Common myeloid progenitor, CD34-positive (primary cell): ENCODE data around the gene CLMN.

Experiments
- CTCF ChIA-PET: fragments of 350-600 bp; sonication (Branson Sonifier 250); formaldehyde crosslinking; loops from one replicate; lab custom pipeline; 2021; ENCODE audit warnings: antibody characterized with exemption; lab: Charles Lee
- POLR2A ChIA-PET: fragments of 350-600 bp; sonication (Branson Sonifier 250); formaldehyde crosslinking; loops from one replicate; lab custom pipeline; 2021; ENCODE audit warnings: antibody characterized with exemption; lab: Charles Lee
- DNase-seq, 3 donors: peaks; one replicate each; pipeline versions ENCODE4 v3.0.0 to v3.0.0-alpha.2; 2013
- H3K27ac ChIP-seq, 2 experiments: 1 replicate in 1 of 2; 2 replicates in 1 of 2; pipeline ENCODE4 v1.7.0; 2013; ENCODE audit warnings: inconsistent platforms in 2 of 2, low read length in 2 of 2, mild to moderate bottlenecking in 2 of 2, low read depth in 1 of 2, moderate library complexity in 1 of 2; ENCODE audit not compliant: severe bottlenecking in 2 of 2, insufficient read depth in 1 of 2, poor library complexity in 1 of 2
- H3K27me3 ChIP-seq, 5 experiments: replicated peaks in 2 of 5; 1 replicate in 3 of 5; 2 replicates in 2 of 5; pipeline versions ENCODE4 v1.6.1 to v1.7.0; 2013; ENCODE audit warnings: low read length in 4 of 5, mild to moderate bottlenecking in 2 of 5, moderate library complexity in 2 of 5, inconsistent platforms in 1 of 5; ENCODE audit not compliant: insufficient read depth in 5 of 5, control insufficient read depth in 4 of 5
- H3K36me3 ChIP-seq, 4 experiments: 1 replicate in 2 of 4; 2 replicates in 2 of 4; pipeline versions ENCODE4 v1.6.1 to v1.7.0; 2013; ENCODE audit warnings: low read length in 3 of 4, control low read depth in 1 of 4, mild to moderate bottlenecking in 1 of 4; ENCODE audit not compliant: control insufficient read depth in 4 of 4, insufficient read depth in 4 of 4
- H3K4me1 ChIP-seq, 4 experiments: 1 replicate in 3 of 4; 2 replicates in 1 of 4; pipeline versions ENCODE4 v1.6.1 to v1.7.1; 2013; ENCODE audit warnings: low read length in 3 of 4, mild to moderate bottlenecking in 3 of 4, control low read depth in 1 of 4, inconsistent platforms in 1 of 4, moderate library complexity in 1 of 4; ENCODE audit not compliant: control insufficient read depth in 4 of 4, insufficient read depth in 4 of 4; ENCODE audit errors: control extremely low read depth in 1 of 4
- H3K4me3 ChIP-seq, 7 experiments: 1 replicate in 4 of 7; 2 replicates in 3 of 7; pipeline versions ENCODE4 v1.5.1 to v1.7.0; 2013; ENCODE audit warnings: mild to moderate bottlenecking in 7 of 7, low read length in 6 of 7, moderate library complexity in 6 of 7, inconsistent platforms in 2 of 7, low read depth in 2 of 7, control low read depth in 1 of 7; ENCODE audit not compliant: insufficient read depth in 4 of 7, control insufficient read depth in 1 of 7; ENCODE audit errors: extremely low read depth in 1 of 7
- H3K9me3 ChIP-seq, 5 experiments: 1 replicate in 4 of 5; 2 replicates in 1 of 5; pipeline versions ENCODE4 v1.6.1 to v1.7.1; 2013; ENCODE audit warnings: low read length in 4 of 5, mild to moderate bottlenecking in 2 of 5, inconsistent platforms in 1 of 5, low read depth in 1 of 5, moderate library complexity in 1 of 5; ENCODE audit not compliant: control insufficient read depth in 4 of 5, insufficient read depth in 2 of 5; ENCODE audit errors: control extremely low read depth in 1 of 5
- WGBS: methylation state at CpG from one replicate; pipeline ENCODE4 v1.1.5; 2013; ENCODE audit not compliant: insufficient coverage; 5-methylcytosine and 5-hydroxymethylcytosine counted together

Gene CLMN

GRCh38 chr14:95305940-95306339 is 13.8 kb downstream of the CLMN start:
- Histone ChIP-seq H3K4me1 (no peaks in the 10 kb centered on the region), H3K9me3 (peaks cover 0 to 2% (median 0%) of the 10 kb centered on the region in 5 experiments), H3K4me3 (no peak overlapping the region), H3K27ac (no peak overlapping the region), H3K36me3 (no peaks in the 10 kb centered on the region), H3K27me3 (peaks cover 0 to 12% (median 0%) of the 10 kb centered on the region in 5 experiments)
- WGBS = 63% methylated on average over 4 of the region's 4 CpGs
- POLR2A ChIA-PET = no interaction called here
- DNase-seq = no peak
- CTCF ChIA-PET = interaction anchor here (0.8 to 0.9 kb wide), 2 partner anchors 11 to 221 kb away, joined by 3 to 4 read pairs; no protein-coding TSS in a partner anchor

GRCh38 chr14:95305145-95305544 is 14.6 kb downstream of the CLMN start:
- no peak for DNase-seq
- CTCF ChIA-PET = no interaction called here
- 100% methylated on average over 2 of the region's 7 CpGs for WGBS
- POLR2A ChIA-PET = no interaction called here
- Histone ChIP-seq H3K4me1 (no peaks in the 10 kb centered on the region), H3K27ac (no peak overlapping the region), H3K9me3 (peaks cover 0 to under 1% (median 0%) of the 10 kb centered on the region in 5 experiments), H3K27me3 (peaks cover 0 to 12% (median 0%) of the 10 kb centered on the region in 5 experiments), H3K36me3 (no peaks in the 10 kb centered on the region), H3K4me3 (no peak overlapping the region)

- ChIA-PET POLR2A (no interaction called here), CTCF (no interaction called here)
- no peaks in the 10 kb centered on the region for H3K4me1 ChIP-seq
- DNase-seq = no peak
- no peak overlapping the region for H3K4me3 ChIP-seq
- no peak overlapping the region for H3K27ac ChIP-seq
- WGBS = no CpG with 5 or more reads among the region's 3 CpGs
- peaks cover 0 to 13% (median 0%) of the 10 kb centered on the region in 5 experiments for H3K27me3 ChIP-seq
- no peaks in the 10 kb centered on the region for H3K36me3 ChIP-seq
- no peaks in the 10 kb centered on the region for H3K9me3 ChIP-seq
These were observed 15.4 kb downstream of the CLMN start for GRCh38 chr14:95304342-95304741.

- Histone ChIP-seq H3K4me1 (no peaks in the 10 kb centered on the region), H3K36me3 (no peaks in the 10 kb centered on the region), H3K9me3 (no peaks in the 10 kb centered on the region), H3K27me3 (peaks cover 0 to 14% (median 0%) of the 10 kb centered on the region in 5 experiments), H3K27ac (no peak overlapping the region), H3K4me3 (no peak overlapping the region)
- POLR2A ChIA-PET = no interaction called here
- DNase-seq = no peak
- CTCF ChIA-PET = no interaction called here
- 94% methylated on average over 3 of the region's 4 CpGs for WGBS
These were observed 16.2 kb downstream of the CLMN start for GRCh38 chr14:95303552-95303951.

- POLR2A ChIA-PET = no interaction called here
- CTCF ChIA-PET = interaction anchor here (0.9 kb wide), 1 partner anchor 9 kb away, joined by 3 read pairs; no protein-coding TSS in a partner anchor
These were observed 16.8 kb downstream of the CLMN start for GRCh38 chr14:95302667-95303506.

GRCh38 chr14:95301527-95302187 is 18.1 kb downstream of the CLMN start:
- H3K4me3 ChIP-seq = no peak overlapping the region
- WGBS = 100% methylated on average over 2 of the region's 6 CpGs
- H3K27ac ChIP-seq = no peak overlapping the region
- H3K9me3 ChIP-seq = no peaks in the 10 kb centered on the region
- no peak for DNase-seq
- H3K27me3 ChIP-seq = peaks cover 0 to 4% (median 0%) of the 10 kb centered on the region in 5 experiments
- H3K36me3 ChIP-seq = no peaks in the 10 kb centered on the region
- POLR2A ChIA-PET = no interaction called here
- H3K4me1 ChIP-seq = no peaks in the 10 kb centered on the region
- CTCF ChIA-PET = no interaction called here

More at GRCh38 chr14:95302667-95303506, 16.8 kb downstream of the CLMN start:
- H3K9me3 ChIP-seq = no peaks in the 10 kb centered on the region
- H3K4me1 ChIP-seq = no peaks in the 10 kb centered on the region
- no peak for DNase-seq
- 91% methylated on average over 9 of the region's 10 CpGs for WGBS
- H3K36me3 ChIP-seq = no peaks in the 10 kb centered on the region
- H3K27me3 ChIP-seq = peaks cover 0 to 12% (median 0%) of the 10 kb centered on the region in 5 experiments
- H3K27ac ChIP-seq = no peak overlapping the region
- no peak overlapping the region for H3K4me3 ChIP-seq
